HFFc6 (cell line): Measurements from ENCODE around the gene ISG20. TPM values are rescaled to one million over a fixed set of nuclear protein-coding genes. Genes with fewer than 3 reads are reported as not detected.

Experiments
- DNase-seq: peaks from one replicate; pipeline ENCODE4 v3.0.0-alpha.2; 2018
- H3K27ac Mint-ChIP-seq: 2 replicates; pipeline ENCODE4 v1.8.0; 2020; ENCODE audit warnings: mild to moderate bottlenecking, mixed read lengths
- H3K27me3 Mint-ChIP-seq: 2 replicates; pipeline ENCODE4 v1.8.0; 2021; ENCODE audit warnings: mild to moderate bottlenecking, moderate library complexity, mixed read lengths; ENCODE audit not compliant: insufficient read depth
- H3K36me3 Mint-ChIP-seq: 2 replicates; pipeline ENCODE4 v1.8.0; 2021; ENCODE audit warnings: low read depth, mixed read lengths
- H3K4me1 Mint-ChIP-seq: 2 replicates; pipeline ENCODE4 v1.8.0; 2020; ENCODE audit warnings: low read depth, mixed read lengths
- H3K4me3 Mint-ChIP-seq: 2 replicates; pipeline ENCODE4 v1.8.0; 2020; ENCODE audit warnings: mild to moderate bottlenecking, moderate library complexity, mixed read lengths
- H3K9me3 Mint-ChIP-seq: 2 replicates; pipeline ENCODE4 v1.8.0; 2020; ENCODE audit warnings: mild to moderate bottlenecking, mixed read lengths
- total RNA-seq, 6 experiments: library from RNA; stranded (reverse); fragmentation: NEBNext Ultra II Directional; extraction: Animal tissue kit (Norgen Biotek cat#: 25700); gene quantifications; 2 replicates in 1 of 6; 3 replicates in 5 of 6; pipeline ENCODE4 v1.2.3, GENCODE V29; 2021
- TF ChIP-seq, protein P1 (sequence below): fragments of 200-600 bp; sonication (generic); IDR thresholded peaks from 2 replicates; pipeline ENCODE4 v1.5.0; 2021; ENCODE audit warnings: antibody characterized with exemption, mild to moderate bottlenecking

Gene ISG20
- total RNA-seq, 6 experiments from 2014 or later: 0.47 to 1.5 (median 0.76) TPM

- TF ChIP-seq, protein P1, sequence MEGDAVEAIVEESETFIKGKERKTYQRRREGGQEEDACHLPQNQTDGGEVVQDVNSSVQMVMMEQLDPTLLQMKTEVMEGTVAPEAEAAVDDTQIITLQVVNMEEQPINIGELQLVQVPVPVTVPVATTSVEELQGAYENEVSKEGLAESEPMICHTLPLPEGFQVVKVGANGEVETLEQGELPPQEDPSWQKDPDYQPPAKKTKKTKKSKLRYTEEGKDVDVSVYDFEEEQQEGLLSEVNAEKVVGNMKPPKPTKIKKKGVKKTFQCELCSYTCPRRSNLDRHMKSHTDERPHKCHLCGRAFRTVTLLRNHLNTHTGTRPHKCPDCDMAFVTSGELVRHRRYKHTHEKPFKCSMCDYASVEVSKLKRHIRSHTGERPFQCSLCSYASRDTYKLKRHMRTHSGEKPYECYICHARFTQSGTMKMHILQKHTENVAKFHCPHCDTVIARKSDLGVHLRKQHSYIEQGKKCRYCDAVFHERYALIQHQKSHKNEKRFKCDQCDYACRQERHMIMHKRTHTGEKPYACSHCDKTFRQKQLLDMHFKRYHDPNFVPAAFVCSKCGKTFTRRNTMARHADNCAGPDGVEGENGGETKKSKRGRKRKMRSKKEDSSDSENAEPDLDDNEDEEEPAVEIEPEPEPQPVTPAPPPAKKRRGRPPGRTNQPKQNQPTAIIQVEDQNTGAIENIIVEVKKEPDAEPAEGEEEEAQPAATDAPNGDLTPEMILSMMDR: no peak
- no peaks in the 10 kb centered on the region for H3K9me3 Mint-ChIP-seq
- H3K36me3 Mint-ChIP-seq: no peaks in the 10 kb centered on the region
- no peak overlapping the region for H3K27ac Mint-ChIP-seq
- no peak for DNase-seq
- H3K4me1 Mint-ChIP-seq: peaks cover 26% of the 10 kb centered on the region
- 0 out of 2 replicates have a peak, but pooled peaks cover 1% of the 10 kb centered on the region for H3K27me3 Mint-ChIP-seq
- no peak overlapping the region for H3K4me3 Mint-ChIP-seq
Observed at GRCh38 chr15:88647351-88648105, 8.7 kb downstream of the ISG20 start.

- Mint-ChIP-seq H3K9me3 (no peaks in the 10 kb centered on the region), H3K36me3 (no peaks in the 10 kb centered on the region), H3K4me3 (peak overlapping the region; percentile 33), H3K4me1 (peaks cover 26% of the 10 kb centered on the region), H3K27ac (peak overlapping the region; percentile 80), H3K27me3 (peaks cover 4% of the 10 kb centered on the region)
- DNase-seq: no peak
- TF ChIP-seq, protein P1: no peak
Observed at GRCh38 chr15:88648357-88649214, 9.8 kb downstream of the ISG20 start.

- Mint-ChIP-seq H3K27ac (peak overlapping the region; percentile 80), H3K36me3 (no peaks in the 10 kb centered on the region), H3K9me3 (no peaks in the 10 kb centered on the region), H3K4me1 (peaks cover 26% of the 10 kb centered on the region), H3K4me3 (peak overlapping the region; percentile 33), H3K27me3 (peaks cover 4% of the 10 kb centered on the region)
- peak; percentile 61 for DNase-seq
- TF ChIP-seq, protein P1: no peak
Observed at GRCh38 chr15:88649286-88649733, 10.5 kb downstream of the ISG20 start.

DNA sequence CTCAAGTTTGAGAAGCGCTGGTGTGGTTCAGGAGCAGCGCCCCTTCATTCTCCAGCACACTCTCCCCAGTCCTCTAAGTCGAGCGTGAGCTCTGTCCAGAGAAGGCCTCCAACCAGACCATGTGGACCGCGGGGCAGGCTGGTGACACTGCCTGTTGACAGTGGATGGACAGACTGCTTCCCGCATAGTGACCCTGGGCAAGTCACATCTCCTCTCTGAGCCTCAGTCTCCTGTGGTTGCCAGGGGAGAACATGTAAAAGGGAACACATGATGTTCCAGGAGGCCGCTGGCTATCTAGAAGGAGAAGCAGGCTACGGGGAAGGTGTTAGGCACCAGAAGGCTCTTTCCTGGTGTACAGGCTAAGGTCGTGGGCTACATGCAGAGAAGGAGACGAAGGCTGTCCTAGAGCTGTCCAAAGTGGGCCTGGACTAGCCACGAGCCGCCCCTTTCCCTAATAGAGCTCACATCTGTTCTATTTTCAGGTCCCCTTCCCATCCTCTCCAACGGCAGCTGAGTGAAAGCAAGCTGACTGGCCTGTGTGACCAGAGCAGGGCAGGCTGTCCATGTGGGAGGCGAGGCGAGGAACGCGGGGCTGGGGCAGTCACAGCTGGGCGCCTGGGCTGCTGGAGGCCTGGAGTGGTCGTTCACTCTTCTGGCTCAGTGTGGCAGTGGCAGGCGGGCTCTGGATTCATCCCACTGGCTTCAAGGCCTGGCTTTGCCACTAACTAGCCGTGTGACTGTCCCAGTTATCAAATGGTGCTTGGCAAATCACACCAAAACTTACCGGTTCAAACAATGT lies 11.1 kb downstream of the ISG20 start:
- no peak for DNase-seq
- H3K27ac Mint-ChIP-seq: peak overlapping the region; percentile 80

DNA sequence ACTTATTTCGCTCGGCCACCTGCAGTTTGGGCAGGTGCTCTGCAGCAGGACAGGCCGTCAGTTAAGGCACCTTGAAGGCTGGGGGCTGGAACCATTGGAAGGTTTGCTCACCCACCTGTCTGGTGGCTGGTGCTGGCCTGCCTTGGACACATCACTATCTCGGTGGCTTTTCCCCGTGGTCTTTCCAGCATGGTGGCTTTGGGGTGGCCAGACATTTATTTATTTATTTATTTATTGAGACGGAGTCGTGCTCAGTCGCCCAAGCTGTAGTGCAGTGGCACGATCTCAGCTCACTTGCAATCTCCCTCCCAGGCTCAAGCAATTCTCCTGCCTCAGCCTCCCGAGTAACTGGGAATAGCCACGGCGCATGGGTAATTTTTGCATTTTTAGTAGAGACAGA lies 11.7 kb downstream of the ISG20 start:
- no peak for DNase-seq
- Mint-ChIP-seq H3K4me3 (no peak overlapping the region), H3K27me3 (peaks cover 4% of the 10 kb centered on the region), H3K4me1 (peaks cover 26% of the 10 kb centered on the region), H3K27ac (no peak overlapping the region), H3K36me3 (no peaks in the 10 kb centered on the region), H3K9me3 (no peaks in the 10 kb centered on the region)
- TF ChIP-seq, protein P1: no peak

More for the DNA sequence above, 11.1 kb downstream of the ISG20 start:
- H3K27me3 Mint-ChIP-seq: peaks cover 4% of the 10 kb centered on the region
- no peak overlapping the region for H3K4me3 Mint-ChIP-seq
- TF ChIP-seq, protein P1: no peak
- no peaks in the 10 kb centered on the region for H3K36me3 Mint-ChIP-seq
- peaks cover 26% of the 10 kb centered on the region for H3K4me1 Mint-ChIP-seq
- no peaks in the 10 kb centered on the region for H3K9me3 Mint-ChIP-seq
